Kidney epithelial cell (primary cell): ENCODE results near the gene ERC1. TPM values are rescaled to one million over a fixed set of nuclear protein-coding genes. Genes with fewer than 3 reads are reported as not detected.

ENCODE experiments used
- DNase-seq: peaks from one replicate; pipeline ENCODE4 v3.0.0-alpha.2; 2010; ENCODE audit warnings: low read depth
- H3K27me3 ChIP-seq: 2 replicates; pipeline ENCODE4 v1.6.0; 2011; ENCODE audit warnings: low read length; ENCODE audit not compliant: control insufficient read depth, insufficient read depth
- H3K36me3 ChIP-seq: 2 replicates; pipeline ENCODE4 v1.5.1; 2011; ENCODE audit warnings: low read length; ENCODE audit not compliant: control insufficient read depth, insufficient read depth
- H3K4me3 ChIP-seq: 2 replicates; pipeline ENCODE4 v1.5.1; 2011; ENCODE audit warnings: low read depth, mild to moderate bottlenecking, control low read depth, low read length
- total RNA-seq: library from RNA; depleted of rRNA; stranded (reverse); fragments of >200 nt; gene quantifications from 2 replicates; pipeline ENCODE4 v1.2.3, GENCODE V29; 2015
- TF ChIP-seq, protein P1 (sequence below): IDR thresholded peaks from 2 replicates; pipeline ENCODE4 v1.5.1; 2011; ENCODE audit warnings: mild to moderate bottlenecking, moderate library complexity, low read length, control low read depth, inconsistent platforms; ENCODE audit not compliant: insufficient read depth, poor library complexity, severe bottlenecking

Gene ERC1
- total RNA-seq, 1 donor from 2014 or later = 16.4 TPM

GRCh38 chr12:1382151-1382550 is 391.1 kb downstream of the ERC1 start:
- Histone ChIP-seq H3K27me3 (no peaks in the 10 kb centered on the region), H3K36me3 (no peaks in the 10 kb centered on the region), H3K4me3 (no peak overlapping the region)
- TF ChIP-seq, protein P1, sequence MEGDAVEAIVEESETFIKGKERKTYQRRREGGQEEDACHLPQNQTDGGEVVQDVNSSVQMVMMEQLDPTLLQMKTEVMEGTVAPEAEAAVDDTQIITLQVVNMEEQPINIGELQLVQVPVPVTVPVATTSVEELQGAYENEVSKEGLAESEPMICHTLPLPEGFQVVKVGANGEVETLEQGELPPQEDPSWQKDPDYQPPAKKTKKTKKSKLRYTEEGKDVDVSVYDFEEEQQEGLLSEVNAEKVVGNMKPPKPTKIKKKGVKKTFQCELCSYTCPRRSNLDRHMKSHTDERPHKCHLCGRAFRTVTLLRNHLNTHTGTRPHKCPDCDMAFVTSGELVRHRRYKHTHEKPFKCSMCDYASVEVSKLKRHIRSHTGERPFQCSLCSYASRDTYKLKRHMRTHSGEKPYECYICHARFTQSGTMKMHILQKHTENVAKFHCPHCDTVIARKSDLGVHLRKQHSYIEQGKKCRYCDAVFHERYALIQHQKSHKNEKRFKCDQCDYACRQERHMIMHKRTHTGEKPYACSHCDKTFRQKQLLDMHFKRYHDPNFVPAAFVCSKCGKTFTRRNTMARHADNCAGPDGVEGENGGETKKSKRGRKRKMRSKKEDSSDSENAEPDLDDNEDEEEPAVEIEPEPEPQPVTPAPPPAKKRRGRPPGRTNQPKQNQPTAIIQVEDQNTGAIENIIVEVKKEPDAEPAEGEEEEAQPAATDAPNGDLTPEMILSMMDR = no peak
- no peak for DNase-seq

DNA sequence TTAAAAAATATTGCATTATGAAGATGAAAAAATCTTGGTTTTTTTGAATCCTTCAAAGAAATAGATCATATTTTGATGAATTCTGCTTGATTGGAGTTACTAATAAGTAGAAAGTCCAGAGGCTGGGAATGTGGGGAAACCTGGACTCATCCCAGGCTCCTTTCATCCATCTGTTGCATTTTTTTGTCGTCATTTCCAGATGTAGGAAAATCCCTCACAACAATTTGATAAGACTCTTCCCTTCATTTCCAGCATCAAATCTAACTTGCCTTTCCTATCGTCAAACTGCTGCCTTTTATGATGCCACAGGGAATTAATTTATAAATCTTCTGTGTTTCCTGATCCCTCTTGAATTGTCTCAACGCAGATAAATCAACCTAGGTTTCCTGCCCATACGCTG is 391.8 kb downstream of the ERC1 start:
- H3K27me3 ChIP-seq = no peaks in the 10 kb centered on the region
- H3K4me3 ChIP-seq = no peak overlapping the region
- DNase-seq = no peak
- no peaks in the 10 kb centered on the region for H3K36me3 ChIP-seq
- TF ChIP-seq, protein P1 = no peak

GRCh38 chr12:1383758-1384157 is 392.7 kb downstream of the ERC1 start:
- Histone ChIP-seq H3K4me3 (no peak overlapping the region), H3K27me3 (no peaks in the 10 kb centered on the region), H3K36me3 (no peaks in the 10 kb centered on the region)
- TF ChIP-seq, protein P1 = no peak
- no peak for DNase-seq

DNA sequence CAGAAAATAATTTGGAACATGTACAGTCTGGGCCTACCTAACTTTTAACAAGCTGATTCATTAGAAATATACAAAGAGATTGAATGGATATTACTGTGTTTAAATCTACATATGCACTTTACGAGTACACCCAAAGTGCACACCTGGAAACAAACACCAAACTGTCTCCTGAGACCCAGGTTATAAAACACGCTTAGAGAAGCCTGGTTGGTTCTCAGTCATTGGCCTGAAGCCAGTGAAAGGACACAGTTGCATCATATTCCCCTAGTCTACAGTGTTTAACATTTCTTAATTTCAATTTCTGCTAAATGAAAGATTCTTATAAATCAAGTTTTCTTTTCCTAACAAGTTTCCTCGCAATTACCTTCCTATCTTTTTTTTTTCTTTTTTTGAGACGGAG is 393.9 kb downstream of the ERC1 start:
- DNase-seq = no peak
- H3K36me3 ChIP-seq = no peaks in the 10 kb centered on the region
- TF ChIP-seq, protein P1 = no peak
- no peaks in the 10 kb centered on the region for H3K27me3 ChIP-seq
- no peak overlapping the region for H3K4me3 ChIP-seq

GRCh38 chr12:1391722-1392121 is 400.7 kb downstream of the ERC1 start:
- Histone ChIP-seq H3K36me3 (no peaks in the 10 kb centered on the region), H3K4me3 (no peak overlapping the region), H3K27me3 (no peaks in the 10 kb centered on the region)
- TF ChIP-seq, protein P1 = no peak
- no peak for DNase-seq

GRCh38 chr12:1395421-1395955 is 404.5 kb downstream of the ERC1 start:
- H3K4me3 ChIP-seq = no peak overlapping the region
- H3K27me3 ChIP-seq = no peaks in the 10 kb centered on the region
- no peaks in the 10 kb centered on the region for H3K36me3 ChIP-seq
- no peak for DNase-seq
- TF ChIP-seq, protein P1 = no peak
